H9 (cell line): ENCODE measurements around the gene MAP2K7. TPM values are rescaled to one million over a fixed set of nuclear protein-coding genes. Genes with fewer than 3 reads are reported as not detected.
A peak's percentile ranks its signal among the peaks of the same experiment; 100 is the strongest.

Experiments
- DNase-seq: peaks from one replicate; pipeline ENCODE4 v3.0.0-alpha.2; 2017
- H2AFZ ChIP-seq: one replicate; pipeline ENCODE4 v1.6.1; 2013; ENCODE audit warnings: mild to moderate bottlenecking, low read length, control low read depth, moderate library complexity
- H2AK5ac ChIP-seq: 2 replicates; pipeline ENCODE4 v1.6.1; 2013; ENCODE audit warnings: low read length, control low read depth, mixed read lengths; ENCODE audit not compliant: insufficient read length
- H2BK120ac ChIP-seq: one replicate; pipeline ENCODE4 v1.6.1; 2013; ENCODE audit warnings: low read depth, mild to moderate bottlenecking, low read length, control low read depth, inconsistent platforms; ENCODE audit not compliant: poor library complexity, severe bottlenecking
- H2BK12ac ChIP-seq: 2 replicates; pipeline ENCODE4 v1.6.1; 2013; ENCODE audit warnings: low read length, control low read depth, mixed read lengths, low read depth; ENCODE audit not compliant: insufficient read length
- H2BK15ac ChIP-seq: 2 replicates; pipeline ENCODE4 v1.6.1; 2013; ENCODE audit warnings: low read depth, low read length, control low read depth
- H2BK20ac ChIP-seq: one replicate; pipeline ENCODE4 v1.6.1; 2013; ENCODE audit warnings: low read depth, mild to moderate bottlenecking, low read length, control low read depth, inconsistent platforms; ENCODE audit not compliant: poor library complexity, severe bottlenecking
- H2BK5ac ChIP-seq: 2 replicates; pipeline ENCODE4 v1.6.1; 2013; ENCODE audit warnings: low read length, control low read depth, mixed read lengths; ENCODE audit not compliant: insufficient read length
- H3K14ac ChIP-seq: 2 replicates; pipeline ENCODE4 v1.6.1; 2013; ENCODE audit warnings: low read length, control low read depth; ENCODE audit not compliant: insufficient read depth
- H3K18ac ChIP-seq: 2 replicates; pipeline ENCODE4 v1.6.1; 2013; ENCODE audit warnings: low read depth, mild to moderate bottlenecking, mixed read lengths, low read length, control low read depth; ENCODE audit not compliant: insufficient read length
- H3K23ac ChIP-seq: 2 replicates; pipeline ENCODE4 v1.6.1; 2013; ENCODE audit warnings: low read length, control low read depth, mixed read lengths, low read depth; ENCODE audit not compliant: insufficient read length
- H3K23me2 ChIP-seq: 2 replicates; pipeline ENCODE4 v1.6.1; 2013; ENCODE audit warnings: low read depth, mild to moderate bottlenecking, mixed read lengths, low read length, control low read depth; ENCODE audit not compliant: insufficient read length, poor library complexity, severe bottlenecking
- H3K27ac ChIP-seq: 2 replicates; pipeline ENCODE4 v1.5.1; 2013; ENCODE audit warnings: low read length, control low read depth, mixed read lengths, low read depth; ENCODE audit not compliant: insufficient read length
- H3K27me3 ChIP-seq: 2 replicates; pipeline ENCODE4 v1.6.1; 2013; ENCODE audit warnings: low read length, control low read depth, inconsistent platforms; ENCODE audit not compliant: insufficient read depth
- H3K4ac ChIP-seq: 2 replicates; pipeline ENCODE4 v1.6.1; 2013; ENCODE audit warnings: low read depth, mild to moderate bottlenecking, control low read depth, inconsistent platforms, low read length, moderate library complexity
- H3K4me1 ChIP-seq: 2 replicates; pipeline ENCODE4 v1.6.1; 2013; ENCODE audit warnings: low read length, control low read depth, inconsistent platforms; ENCODE audit not compliant: insufficient read depth
- H3K4me2 ChIP-seq: 2 replicates; pipeline ENCODE4 v1.6.1; 2013; ENCODE audit warnings: low read length, control low read depth, mixed read lengths; ENCODE audit not compliant: insufficient read length, insufficient read depth
- H3K56ac ChIP-seq: 2 replicates; pipeline ENCODE4 v1.6.1; 2013; ENCODE audit warnings: low read depth, mild to moderate bottlenecking, mixed read lengths, low read length, control low read depth; ENCODE audit not compliant: insufficient read length
- H3K79me1 ChIP-seq: 2 replicates; pipeline ENCODE4 v1.6.1; 2013; ENCODE audit warnings: low read depth, mild to moderate bottlenecking, moderate library complexity, low read length, control low read depth, inconsistent platforms; ENCODE audit not compliant: insufficient read depth, poor library complexity, severe bottlenecking
- H3K79me2 ChIP-seq: 2 replicates; pipeline ENCODE4 v1.6.1; 2013; ENCODE audit warnings: low read length, control low read depth, inconsistent platforms; ENCODE audit not compliant: insufficient read depth
- H3K9ac ChIP-seq: 2 replicates; pipeline ENCODE4 v1.6.1; 2013; ENCODE audit warnings: low read length, control low read depth, mixed read lengths; ENCODE audit not compliant: insufficient read length; ENCODE audit errors: extremely low read depth
- H3K9me3 ChIP-seq: one replicate; pipeline ENCODE4 v1.6.1; 2013; ENCODE audit warnings: low read depth, low read length, inconsistent platforms; ENCODE audit not compliant: control insufficient read depth
- H3T11ph ChIP-seq: one replicate; pipeline ENCODE4 v1.6.1; 2013; ENCODE audit warnings: mild to moderate bottlenecking, low read length, control low read depth, inconsistent platforms
- H4K20me1 ChIP-seq: one replicate; pipeline ENCODE4 v1.6.1; 2013; ENCODE audit not compliant: control insufficient read depth, insufficient read length, insufficient read depth
- H4K5ac ChIP-seq: 2 replicates; pipeline ENCODE4 v1.6.1; 2013; ENCODE audit warnings: low read depth, mild to moderate bottlenecking, mixed read lengths, low read length, control low read depth; ENCODE audit not compliant: insufficient read length
- H4K8ac ChIP-seq: replicated peaks from 2 replicates; pipeline ENCODE4 v1.6.1; 2013; ENCODE audit warnings: low read length, control low read depth, mixed read lengths, low read depth; ENCODE audit not compliant: insufficient read length
- H4K91ac ChIP-seq: 2 replicates; pipeline ENCODE4 v1.6.1; 2013; ENCODE audit warnings: low read depth, mild to moderate bottlenecking, moderate library complexity, mixed read lengths, low read length, control low read depth; ENCODE audit not compliant: insufficient read length
- H3K27ac Mint-ChIP-seq, 3 experiments: 2 replicates in 2 of 3; 3 replicates in 1 of 3; pipeline ENCODE4 v1.8.0; 2020 to 2021; ENCODE audit warnings: mixed read lengths in 3 of 3, mild to moderate bottlenecking in 1 of 3, moderate library complexity in 1 of 3
- H3K27me3 Mint-ChIP-seq: 2 replicates; pipeline ENCODE4 v1.8.0; 2021; ENCODE audit warnings: low read depth, mild to moderate bottlenecking, moderate library complexity, mixed read lengths
- H3K36me3 Mint-ChIP-seq, 3 experiments: 2 replicates in 2 of 3; 3 replicates in 1 of 3; pipeline ENCODE4 v1.8.0; 2020 to 2021; ENCODE audit warnings: low read depth in 3 of 3, mixed read lengths in 3 of 3; ENCODE audit not compliant: insufficient read depth in 1 of 3
- H3K4me1 Mint-ChIP-seq, 2 experiments: 2 replicates each; pipeline ENCODE4 v1.8.0; 2020; ENCODE audit warnings: mixed read lengths in 2 of 2
- H3K4me3 Mint-ChIP-seq, 2 experiments: 2 replicates in 1 of 2; 3 replicates in 1 of 2; pipeline ENCODE4 v1.8.0; 2020 to 2021; ENCODE audit warnings: mild to moderate bottlenecking in 2 of 2, mixed read lengths in 2 of 2, moderate library complexity in 1 of 2
- H3K9me3 Mint-ChIP-seq, 2 experiments: 2 replicates in 1 of 2; 3 replicates in 1 of 2; pipeline ENCODE4 v1.8.0; 2020; ENCODE audit warnings: mild to moderate bottlenecking in 2 of 2, mixed read lengths in 2 of 2, moderate library complexity in 1 of 2
- CTCF ChIP-seq: fragments of 200-600 bp; sonication (generic); conservative IDR thresholded peaks from 3 replicates; pipeline ENCODE4 v1.8.0; 2021; ENCODE audit warnings: antibody characterized with exemption, mild to moderate bottlenecking
- WGBS: extraction: QIAGEN DNeasy Blood & Tissue Kit; methylation state at CpG from one replicate; pipeline ENCODE4 v1.1.7; 2013; ENCODE audit warnings: missing lambda C conversion rate, low lambda C conversion rate, mixed read lengths; ENCODE audit not compliant: insufficient read length; ENCODE audit errors: extremely low coverage; 5-methylcytosine and 5-hydroxymethylcytosine counted together
- total RNA-seq: library from RNA; stranded (reverse); gene quantifications from 2 replicates; pipeline ENCODE4 v1.2.1, GENCODE V29; 2021

The MAP2K7 gene
- total RNA-seq, 1 experiment from 2014 or later, result 48.1 TPM

- no peak overlapping the region for H2BK120ac ChIP-seq
- no peak overlapping the region for H3K9ac ChIP-seq
- no CpG with 5 or more reads among the region's 10 CpGs for WGBS
- H3K4me3 Mint-ChIP-seq, result peak overlapping the region in 1 of 2 experiments; percentile 28; a peak in 2 of 5 replicates
- H3K4me1 ChIP-seq, result no peaks in the 10 kb centered on the region; the same call in 1 of the 2 replicates
- H3K4me2 ChIP-seq, result no peak overlapping the region
- no peak overlapping the region for H4K91ac ChIP-seq
- H4K8ac ChIP-seq, result no peak overlapping the region
- H3K27ac ChIP-seq, result no peak overlapping the region
- H2BK5ac ChIP-seq, result no peak overlapping the region
- DNase-seq, result no peak
- peaks cover 4% of the 10 kb centered on the region; the same call in 1 of the 2 replicates for H3K27me3 ChIP-seq
- H3K36me3 Mint-ChIP-seq, result no peaks in the 10 kb centered on the region; a peak in 1 of 7 replicates
- no peak for TF ChIP-seq CTCF
- H4K5ac ChIP-seq, result no peak overlapping the region
- no peak overlapping the region for H3K14ac ChIP-seq
- H2AFZ ChIP-seq, result no peak overlapping the region
- H4K20me1 ChIP-seq, result peaks cover 6% of the 10 kb centered on the region
- no peak overlapping the region for H2BK12ac ChIP-seq
- H2BK15ac ChIP-seq, result no peak overlapping the region
- H3K9me3 Mint-ChIP-seq, result no peaks in the 10 kb centered on the region
- H3K4me1 Mint-ChIP-seq, result peaks cover 10 to 39% of the 10 kb centered on the region in 2 experiments
- H3K18ac ChIP-seq, result no peak overlapping the region
- no peak overlapping the region for H3K23ac ChIP-seq
- H3K23me2 ChIP-seq, result peaks cover 25% of the 10 kb centered on the region
- H3K79me1 ChIP-seq, result no peaks in the 10 kb centered on the region
- H3K27ac Mint-ChIP-seq, result 0 out of 7 replicates have a peak overlapping the region, but pooled peaks of 1 of the 3 experiments have one; percentile 10
- no peak overlapping the region for H2AK5ac ChIP-seq
- H3K79me2 ChIP-seq, result no peaks in the 10 kb centered on the region
- H3K27me3 Mint-ChIP-seq, result peaks cover 56% of the 10 kb centered on the region
- no peak overlapping the region for H3K4ac ChIP-seq
- no peaks in the 10 kb centered on the region for H3K9me3 ChIP-seq
- H2BK20ac ChIP-seq, result no peak overlapping the region
- H3K56ac ChIP-seq, result no peak overlapping the region
- no peak overlapping the region for H3T11ph ChIP-seq
Measured at GRCh38 chr19:7865262-7865911, 38.3 kb upstream of the MAP2K7 start.
